ENCODE results near the gene LIMA1. TPM values are rescaled to one million over a fixed set of nuclear protein-coding genes. Genes with fewer than 3 reads are reported as not detected.
"Not testable (repeated sequence)": the region's sequence is repeated elsewhere in the genome, so short reads cannot be mapped to it uniquely, and the experiment has no call there.

The LIMA1 gene
- total RNA-seq, 2 donors from 2014 or later = 48.8 to 53.4 TPM

GRCh38 chr12:50249464-50250182 is 33.7 kb downstream of the LIMA1 start:
- peaks cover 30% of the 10 kb centered on the region for H3K4me1 ChIP-seq
- ATAC-seq (peak; percentile 36), DNase-seq (peak in 3 of 4 donors; percentile 25 to 26 (median 26))
- TF ChIP-seq POLR2A (IDR thresholded peaks at IDR 0.05) = no peak
- TF ChIP-seq, protein P1, sequence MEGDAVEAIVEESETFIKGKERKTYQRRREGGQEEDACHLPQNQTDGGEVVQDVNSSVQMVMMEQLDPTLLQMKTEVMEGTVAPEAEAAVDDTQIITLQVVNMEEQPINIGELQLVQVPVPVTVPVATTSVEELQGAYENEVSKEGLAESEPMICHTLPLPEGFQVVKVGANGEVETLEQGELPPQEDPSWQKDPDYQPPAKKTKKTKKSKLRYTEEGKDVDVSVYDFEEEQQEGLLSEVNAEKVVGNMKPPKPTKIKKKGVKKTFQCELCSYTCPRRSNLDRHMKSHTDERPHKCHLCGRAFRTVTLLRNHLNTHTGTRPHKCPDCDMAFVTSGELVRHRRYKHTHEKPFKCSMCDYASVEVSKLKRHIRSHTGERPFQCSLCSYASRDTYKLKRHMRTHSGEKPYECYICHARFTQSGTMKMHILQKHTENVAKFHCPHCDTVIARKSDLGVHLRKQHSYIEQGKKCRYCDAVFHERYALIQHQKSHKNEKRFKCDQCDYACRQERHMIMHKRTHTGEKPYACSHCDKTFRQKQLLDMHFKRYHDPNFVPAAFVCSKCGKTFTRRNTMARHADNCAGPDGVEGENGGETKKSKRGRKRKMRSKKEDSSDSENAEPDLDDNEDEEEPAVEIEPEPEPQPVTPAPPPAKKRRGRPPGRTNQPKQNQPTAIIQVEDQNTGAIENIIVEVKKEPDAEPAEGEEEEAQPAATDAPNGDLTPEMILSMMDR (IDR thresholded peaks at IDR 0.05) = no peak
- 27 to 37% methylated on average over 5 of the region's 5 CpGs for WGBS, 2 donors
- no peaks in the 10 kb centered on the region for H3K36me3 ChIP-seq (replicated peaks in 1 of 2; ENCODE audit: insufficient read depth in 1 of 2, low read depth in 2 of 2)
- intact Hi-C loops (cut with DNase I) = no loop called here
- no peaks in the 10 kb centered on the region for H3K27me3 ChIP-seq
- no peak overlapping the region for H3K4me3 ChIP-seq
- H3K27ac ChIP-seq = peak overlapping the region; percentile 26 to 57 (median 28)
- H3K9me3 ChIP-seq = no peaks in the 10 kb centered on the region

DNA sequence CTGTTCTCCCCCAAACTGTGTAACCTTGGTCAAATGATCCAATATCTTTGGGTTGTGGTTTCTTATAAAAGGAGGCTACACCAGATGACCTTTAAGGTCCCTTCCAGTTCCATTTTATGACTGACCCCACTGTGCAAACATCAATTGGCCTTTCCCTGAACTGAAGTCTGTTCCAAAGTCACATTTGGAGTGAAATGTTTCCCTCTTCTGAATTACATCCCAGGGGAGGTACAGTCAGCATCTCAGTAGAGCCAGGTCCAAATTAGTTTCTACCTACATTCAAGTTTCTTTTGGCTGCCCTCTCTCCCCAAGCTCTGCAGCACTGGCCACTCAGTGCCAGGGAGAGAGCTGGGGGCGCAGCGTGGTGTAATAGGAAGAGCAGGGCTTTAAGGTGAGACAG is 34.4 kb downstream of the LIMA1 start:
- 81 to 85% methylated on average over 2 of the region's 2 CpGs for WGBS, 2 donors
- ATAC-seq (no peak), DNase-seq (no peak)
- Histone ChIP-seq H3K9me3 (no peaks in the 10 kb centered on the region), H3K4me1 (peaks cover 23% of the 10 kb centered on the region), H3K27ac (peak overlapping the region in 3 of 4 donors; percentile 29 to 57 (median 40)), H3K27me3 (no peaks in the 10 kb centered on the region), H3K4me3 (no peak overlapping the region), H3K36me3 (replicated peaks in 1 of 2; ENCODE audit: insufficient read depth in 1 of 2, low read depth in 2 of 2) (no peaks in the 10 kb centered on the region)
- TF ChIP-seq POLR2A (IDR thresholded peaks at IDR 0.05) = no peak
- TF ChIP-seq, protein P1 (IDR thresholded peaks at IDR 0.05) = no peak
- intact Hi-C loops (cut with DNase I) = no loop called here

DNA sequence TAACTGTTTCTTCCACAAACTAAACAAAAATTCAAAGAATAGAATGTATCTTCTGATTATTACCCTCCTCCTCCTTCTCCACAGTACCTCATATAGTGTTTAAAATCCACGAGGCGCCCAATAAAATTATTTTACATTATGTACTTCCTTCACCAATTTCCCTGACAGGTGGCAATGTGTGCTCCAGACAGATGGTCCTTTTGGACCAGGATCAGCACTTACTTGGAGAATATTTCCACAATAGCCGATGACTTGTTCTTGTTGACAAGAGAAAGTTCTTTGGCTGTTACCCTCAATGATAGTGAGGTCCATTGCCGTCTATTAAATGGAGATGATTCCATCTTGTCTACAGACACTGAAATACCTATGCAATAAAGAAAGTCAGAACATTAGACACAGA is 34.9 kb downstream of the LIMA1 start:
- Histone ChIP-seq H3K4me1 (peaks cover 20% of the 10 kb centered on the region), H3K36me3 (replicated peaks in 1 of 2; ENCODE audit: insufficient read depth in 1 of 2, low read depth in 2 of 2) (no peaks in the 10 kb centered on the region), H3K27ac (peak overlapping the region in 2 of 4 donors; percentile 23 to 40), H3K9me3 (no peaks in the 10 kb centered on the region), H3K4me3 (no peak overlapping the region), H3K27me3 (no peaks in the 10 kb centered on the region)
- no peak for ATAC-seq
- no peak for DNase-seq
- no peak for TF ChIP-seq POLR2A (IDR thresholded peaks at IDR 0.05)
- TF ChIP-seq, protein P1 (IDR thresholded peaks at IDR 0.05) = no peak
- 76 to 88% methylated on average over 4 of the region's 4 CpGs for WGBS, 2 donors
- intact Hi-C loops (cut with DNase I) = no loop called here

GRCh38 chr12:50247665-50248064 is 35.7 kb downstream of the LIMA1 start:
- intact Hi-C loops (cut with DNase I); H3K9me3 ChIP-seq; H3K27me3 ChIP-seq; H3K36me3 ChIP-seq (replicated peaks in 1 of 2; ENCODE audit: insufficient read depth in 1 of 2, low read depth in 2 of 2); DNase-seq; ATAC-seq; H3K4me3 ChIP-seq: not testable (repeated sequence)
- WGBS, 2 donors = 80 to 81% methylated on average over 9 of the region's 9 CpGs
- Histone ChIP-seq H3K27ac (peak overlapping the region in 3 of 4 donors; percentile 45 to 69 (median 59)), H3K4me1 (peaks cover 19% of the 10 kb centered on the region)

GRCh38 chr12:50246873-50247612 is 36.3 kb downstream of the LIMA1 start:
- no peaks in the 10 kb centered on the region for H3K9me3 ChIP-seq
- ATAC-seq (peak; percentile 73), DNase-seq (peak; percentile 58 to 89 (median 76))
- peaks cover 25% of the 10 kb centered on the region for H3K4me1 ChIP-seq
- H3K27me3 ChIP-seq = no peaks in the 10 kb centered on the region
- intact Hi-C loops (cut with DNase I) = no loop called here
- H3K36me3 ChIP-seq (replicated peaks in 1 of 2; ENCODE audit: insufficient read depth in 1 of 2, low read depth in 2 of 2) = no peaks in the 10 kb centered on the region
- H3K27ac ChIP-seq = peak overlapping the region; percentile 19 to 69 (median 52)
- TF ChIP-seq, protein P1 (IDR thresholded peaks at IDR 0.05) = no peak
- no peak for TF ChIP-seq POLR2A (IDR thresholded peaks at IDR 0.05)
- 36 to 48% methylated on average over 2 to 3 of the region's 3 CpGs for WGBS, 2 donors
- H3K4me3 ChIP-seq = no peak overlapping the region

Data from body of pancreas (tissue), 4 donors.